Activated gamma-delta T cell treated with Interleukin-2 at 50 U/mL for 16 hours (primary cell): ENCODE measurements around the gene WRAP73.
"Not testable (repeated sequence)": the region's sequence is repeated elsewhere in the genome, so short reads cannot be mapped to it uniquely, and the experiment has no call there.

Experiments used
- DNase-seq: peaks from one replicate; pipeline ENCODE4 v3.0.0-alpha.2; 2020

Gene WRAP73

DNA sequence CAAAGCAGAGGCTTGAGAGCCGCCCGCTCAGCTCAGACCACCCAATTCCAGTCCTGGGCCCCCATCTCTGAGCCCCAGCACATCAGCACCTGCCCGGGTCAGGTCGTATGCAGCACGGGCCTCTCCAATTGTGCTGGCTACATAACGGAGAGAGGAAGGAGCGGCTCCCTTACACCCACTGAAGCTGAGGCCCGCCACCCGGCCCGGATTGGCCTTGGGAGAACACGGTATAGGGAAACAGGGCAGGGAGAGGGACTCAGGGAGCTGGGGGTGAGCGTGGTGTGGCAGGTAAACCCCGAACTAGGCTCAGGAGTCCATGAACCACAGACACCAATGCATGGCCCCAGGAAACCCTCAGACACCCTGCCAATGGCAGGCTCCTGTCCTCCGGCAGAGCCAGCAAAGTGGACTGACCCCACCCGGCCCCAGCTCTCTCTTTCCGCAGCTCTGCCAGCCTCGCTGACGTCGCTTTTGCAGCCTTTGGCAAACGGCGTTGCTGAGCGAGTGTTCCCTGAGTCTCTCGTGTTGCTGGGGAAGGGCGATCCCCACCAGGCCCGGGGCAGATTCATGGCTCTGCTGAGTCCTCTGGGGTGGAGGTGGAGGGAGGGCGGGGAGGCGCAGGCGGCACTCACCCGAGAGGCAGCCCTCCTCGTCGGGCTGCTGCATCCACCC lies 55.1 kb downstream of the WRAP73 start:
- no peak for DNase-seq

DNA sequence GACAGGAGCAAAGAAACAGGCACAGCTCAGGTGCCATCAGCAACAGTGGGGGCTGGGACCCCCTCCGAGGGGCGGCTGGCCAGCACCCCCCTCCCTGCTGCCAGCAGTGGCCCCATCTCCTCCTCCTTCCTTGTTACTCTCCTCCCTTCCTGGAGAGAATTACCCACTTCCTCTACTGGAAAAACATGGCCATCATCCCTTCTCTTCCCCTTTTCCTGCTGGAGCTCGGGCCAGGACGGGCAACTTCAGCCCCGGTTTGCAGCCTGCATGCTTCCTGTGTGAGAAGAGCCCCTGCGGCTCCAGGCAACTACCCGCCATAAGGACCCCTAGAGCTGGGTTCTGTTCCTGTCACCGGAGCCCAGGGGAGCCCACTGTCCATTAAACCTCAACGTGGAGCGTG lies 56.2 kb downstream of the WRAP73 start:
- no peak for DNase-seq

DNA sequence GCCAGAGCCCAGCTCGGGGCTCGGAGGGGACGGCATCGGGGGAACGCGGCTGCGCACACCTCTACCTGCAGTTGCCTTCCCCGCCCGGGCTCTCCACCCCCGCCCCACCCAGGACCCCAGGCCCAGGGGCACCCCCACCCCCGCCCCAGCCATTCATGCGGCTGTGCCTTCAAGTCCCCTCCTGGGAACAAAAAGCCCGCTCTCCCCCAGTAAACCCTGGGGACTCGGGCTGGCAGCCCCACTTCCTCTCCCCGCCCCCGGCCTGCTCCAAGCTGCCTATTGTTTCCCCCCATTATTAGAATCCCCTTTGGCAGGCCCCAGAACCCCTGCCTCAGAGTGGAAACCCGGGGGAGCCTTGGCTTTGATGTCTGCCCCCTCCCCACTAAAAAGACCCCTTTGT lies 56.6 kb downstream of the WRAP73 start:
- no peak for DNase-seq

DNA sequence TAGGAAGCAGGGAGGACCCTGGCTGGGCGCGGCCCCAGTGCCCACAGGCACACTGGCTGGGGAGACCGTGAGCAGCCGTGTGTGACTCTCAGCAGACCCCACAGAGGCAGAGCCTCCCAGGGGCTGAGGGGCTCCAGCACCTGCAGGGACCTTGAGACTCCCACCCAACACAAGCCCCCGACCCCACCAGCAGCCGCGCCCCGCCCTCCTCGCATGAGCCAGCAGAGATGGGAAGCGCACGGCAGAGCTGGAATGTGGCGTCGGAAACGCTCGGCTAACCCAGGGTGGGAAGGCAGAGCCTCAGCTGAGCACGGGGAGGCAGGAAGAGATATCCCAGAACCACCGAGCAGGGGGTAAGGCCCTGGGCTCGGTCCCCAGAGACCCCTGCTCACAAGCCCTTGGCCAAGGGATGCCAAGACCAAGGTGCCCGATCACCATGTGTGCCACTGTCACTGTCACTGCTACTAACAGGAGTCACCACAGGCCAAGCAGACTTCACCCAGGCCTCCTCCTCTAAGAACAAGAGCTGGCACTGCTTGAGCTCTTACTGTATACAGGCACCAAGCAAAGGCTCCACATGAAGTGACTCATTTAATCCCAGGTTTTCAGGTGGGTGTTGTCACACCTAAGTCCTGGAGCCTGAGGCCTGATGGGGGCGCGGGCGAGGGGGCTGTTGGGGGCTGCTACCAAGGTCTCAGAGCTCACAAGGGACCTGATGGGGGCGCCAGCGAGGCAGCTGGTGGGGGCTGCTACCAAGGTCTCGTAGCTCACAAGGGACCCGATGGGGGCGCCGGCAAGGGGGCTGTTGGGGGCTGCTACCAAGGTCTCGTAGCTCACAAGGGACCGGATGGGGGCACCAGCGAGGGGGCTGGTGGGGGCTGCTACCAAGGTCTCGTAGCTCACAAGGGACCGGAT lies 58.7 kb downstream of the WRAP73 start:
- DNase-seq = no peak

DNA sequence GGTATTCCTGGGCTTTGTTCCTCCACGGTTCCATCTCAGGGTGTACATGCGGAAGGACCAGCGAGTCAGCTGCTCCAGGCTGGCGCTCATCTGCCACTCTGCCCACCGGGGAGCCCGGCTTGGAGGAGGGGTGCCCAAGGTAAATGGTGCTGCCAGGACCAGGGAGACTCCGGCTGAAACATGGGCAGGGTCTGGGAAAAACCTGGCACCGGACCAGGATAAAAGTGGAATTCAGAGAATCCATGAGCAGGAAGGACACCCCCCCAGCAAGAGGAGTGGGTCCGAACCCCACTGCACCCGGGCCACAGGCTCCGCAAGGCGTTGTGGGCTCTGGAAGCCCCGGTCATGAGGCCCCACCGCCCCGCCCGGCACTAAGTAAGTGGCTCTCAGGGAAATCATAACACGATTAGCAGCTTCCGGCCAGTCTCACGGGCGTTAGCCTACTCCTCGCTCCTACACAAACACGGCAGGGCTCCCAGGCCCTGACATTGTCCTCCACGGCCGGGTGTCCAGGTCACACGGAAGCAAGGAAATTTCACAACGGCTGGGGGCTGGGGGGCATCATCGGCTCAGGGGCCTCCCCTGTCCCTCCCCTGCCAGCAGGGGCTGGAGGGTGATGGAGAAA lies 59.7 kb downstream of the WRAP73 start:
- no peak for DNase-seq

DNA sequence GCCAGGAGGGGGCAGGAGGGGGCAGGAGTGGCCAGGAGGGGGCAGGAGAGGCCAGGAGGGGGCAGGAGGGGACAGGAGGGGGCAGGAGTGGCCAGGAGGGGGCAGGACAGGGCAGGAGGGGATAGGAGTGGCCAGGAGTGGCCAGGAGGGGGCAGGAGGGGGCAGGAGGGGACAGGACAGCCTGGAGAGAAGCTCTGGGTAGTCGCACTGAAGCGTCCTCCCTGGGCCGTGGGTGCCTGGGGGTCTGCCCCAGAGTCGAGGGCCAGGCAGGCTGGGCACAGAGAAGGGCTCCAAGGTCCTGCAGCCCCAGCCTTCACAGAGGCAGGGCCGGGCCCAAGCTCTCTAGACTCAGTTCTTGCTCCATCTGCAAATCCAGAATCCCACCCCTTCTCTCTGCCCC lies 61.5 kb downstream of the WRAP73 start:
- peak; percentile 15 for DNase-seq

DNA sequence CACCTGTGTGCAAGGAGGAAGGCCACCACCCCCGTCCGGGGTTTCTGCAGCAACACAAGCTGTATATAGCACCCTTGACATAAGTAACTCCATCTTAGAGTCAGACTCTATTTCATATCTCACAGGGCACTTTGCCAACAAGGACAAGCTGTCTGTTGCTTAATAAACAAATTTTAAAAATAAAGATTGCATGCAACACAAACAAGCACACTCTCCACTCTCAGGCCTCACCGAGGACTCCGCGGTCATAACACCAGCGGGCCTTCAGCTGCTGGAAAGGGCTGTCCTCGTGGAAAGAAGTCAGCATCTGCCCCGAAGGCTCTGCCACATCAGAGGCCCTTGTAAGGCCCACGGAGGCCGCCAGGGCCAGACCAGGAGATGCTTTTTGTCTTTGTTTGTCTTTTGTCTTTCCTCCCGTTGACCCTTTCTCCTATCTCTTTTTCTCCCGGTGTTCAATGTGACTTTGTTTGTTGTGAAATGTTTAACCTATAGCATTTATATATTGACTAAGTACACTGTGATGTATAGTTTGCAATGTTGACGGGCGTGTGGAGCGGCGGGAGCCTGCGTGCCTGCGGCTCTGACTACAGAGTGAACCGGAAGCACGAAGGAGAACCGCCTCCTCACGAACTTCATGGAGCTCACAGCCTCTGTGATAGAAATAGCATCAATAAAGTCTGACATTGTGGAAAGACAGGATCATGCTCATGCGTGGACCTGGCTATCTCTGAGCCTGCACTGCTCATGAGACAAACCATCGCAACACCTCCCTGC lies 62.7 kb downstream of the WRAP73 start:
- no peak for DNase-seq

DNA sequence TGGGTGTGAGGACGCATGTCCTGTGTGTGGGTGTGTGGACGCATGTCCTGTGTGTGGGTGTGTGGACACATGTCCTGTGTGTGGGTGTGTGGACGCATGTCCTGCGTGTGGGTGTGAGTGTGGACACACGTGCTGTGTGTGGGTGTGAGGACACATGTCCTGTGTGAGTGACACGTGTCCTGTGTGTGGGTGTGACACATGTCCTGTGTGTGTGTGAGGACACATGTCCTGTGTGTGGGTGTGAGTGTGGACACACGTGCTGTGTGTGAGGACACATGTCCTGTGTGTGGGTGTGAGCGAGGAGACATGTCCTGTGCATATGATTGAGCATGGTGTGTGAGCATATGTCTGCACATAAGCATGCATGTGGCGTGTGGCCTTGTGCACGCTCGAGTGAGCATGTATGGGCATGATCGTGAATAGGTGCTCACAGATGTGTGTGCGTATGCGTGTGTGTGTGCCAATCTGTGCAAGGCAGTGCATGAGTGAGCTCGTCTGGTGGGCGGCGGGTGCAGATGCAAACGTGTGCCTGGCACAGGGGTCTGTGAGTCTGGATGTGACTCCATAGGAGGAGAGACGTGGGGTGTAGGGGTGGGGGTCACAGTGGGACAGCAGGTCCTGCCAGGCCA lies 63.8 kb downstream of the WRAP73 start:
- DNase-seq = no peak

DNA sequence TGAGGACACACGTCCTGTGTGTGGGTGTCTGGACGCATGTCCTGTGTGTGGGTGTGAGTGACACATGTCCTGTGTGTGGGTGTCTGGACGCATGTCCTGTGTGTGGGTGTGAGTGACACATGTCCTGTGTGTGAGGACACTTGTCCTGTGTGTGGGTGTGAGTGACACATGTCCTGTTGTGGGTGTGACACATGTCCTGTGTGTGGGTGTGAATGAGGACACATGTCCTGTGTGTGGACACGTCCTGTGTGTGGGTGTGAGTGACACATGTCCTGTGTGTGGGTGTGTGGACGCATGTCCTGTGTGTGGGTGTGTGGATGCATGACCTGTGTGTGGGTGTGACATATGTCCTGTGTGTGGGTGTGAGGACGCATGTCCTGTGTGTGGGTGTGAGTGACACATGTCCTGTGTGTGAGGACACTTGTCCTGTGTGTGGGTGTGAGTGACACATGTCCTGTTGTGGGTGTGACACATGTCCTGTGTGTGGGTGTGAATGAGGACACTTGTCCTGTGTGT lies 64.5 kb downstream of the WRAP73 start:
- not testable (repeated sequence) for DNase-seq

DNA sequence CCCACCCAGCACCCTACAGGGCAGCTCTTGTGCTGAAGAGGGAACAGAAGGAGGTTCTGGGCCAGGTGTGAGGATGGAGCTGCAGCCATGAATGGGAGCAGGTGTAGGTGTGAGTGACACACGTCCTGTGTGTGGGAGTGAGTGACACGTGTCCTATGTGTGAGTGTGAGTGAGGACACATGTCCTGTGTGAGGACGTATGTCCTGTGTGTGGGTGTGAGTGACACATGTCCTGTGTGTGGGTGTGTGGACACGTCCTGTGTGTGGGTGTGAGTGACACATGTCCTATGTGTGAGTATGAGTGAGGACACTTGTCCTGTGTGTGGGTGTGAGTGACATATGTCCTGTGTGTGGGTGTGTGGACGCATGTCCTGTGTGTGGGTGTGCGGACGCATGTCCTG lies 65.0 kb downstream of the WRAP73 start:
- DNase-seq = no peak

DNA sequence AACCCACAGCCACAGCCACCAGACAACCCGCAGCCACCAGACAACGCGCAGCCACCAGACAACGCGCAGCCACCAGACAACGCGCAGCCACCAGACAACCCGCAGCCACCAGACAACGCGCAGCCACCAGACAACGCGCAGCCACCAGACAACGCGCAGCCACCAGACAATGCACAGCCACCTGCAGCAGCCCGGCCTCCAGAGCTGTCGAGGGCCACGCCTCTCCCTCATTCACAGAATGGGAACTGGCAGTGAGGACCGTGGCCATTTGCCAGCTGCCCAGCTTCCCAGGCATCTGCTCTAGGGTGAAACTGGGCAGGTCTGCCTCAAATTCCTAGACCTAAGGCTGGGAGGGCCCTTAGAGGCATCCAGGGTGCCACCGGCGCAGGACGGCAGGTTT lies 66.2 kb downstream of the WRAP73 start:
- DNase-seq = not testable (repeated sequence)

DNA sequence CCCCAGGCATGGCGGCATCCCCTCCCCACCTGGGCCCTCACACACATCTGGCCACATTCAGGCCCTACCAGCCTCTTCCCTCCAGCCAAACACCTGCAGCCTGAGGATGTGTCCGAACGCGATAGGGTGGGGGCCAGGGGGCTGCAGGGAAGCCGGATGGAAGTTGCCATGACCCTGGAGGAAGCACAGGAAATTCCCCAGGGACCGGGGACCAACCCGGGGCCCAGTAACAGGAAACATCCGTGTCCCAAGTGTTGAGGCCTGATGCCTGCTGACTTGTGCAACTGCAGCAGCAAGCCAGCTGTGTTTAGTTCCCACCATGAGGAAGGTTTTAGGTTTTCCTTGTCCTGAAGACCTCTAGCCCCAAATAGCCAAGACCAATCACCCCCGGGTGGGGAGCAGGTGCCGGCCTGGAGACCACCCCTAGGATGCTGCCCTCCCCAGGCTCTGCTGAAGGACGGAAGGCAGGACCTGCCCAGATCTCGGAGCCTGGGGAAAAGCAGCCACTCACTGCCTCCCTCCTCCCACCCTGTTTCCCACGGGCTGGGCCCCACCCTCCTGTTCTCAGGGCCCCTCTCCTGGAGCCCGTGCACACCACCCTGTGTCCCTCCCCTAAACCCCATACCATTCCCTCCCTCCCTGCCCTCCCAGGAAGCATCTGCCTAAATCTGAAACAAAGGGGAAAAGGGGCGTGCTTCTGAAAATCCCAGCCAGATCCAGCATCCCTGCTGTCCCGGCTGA lies 68.4 kb downstream of the WRAP73 start:
- no peak for DNase-seq
